Embryonic facial prominence (tissue), 1 donor: ENCODE measurements around the gene SPDYC.
"Not testable (repeated sequence)": the region's sequence is repeated elsewhere in the genome, so short reads cannot be mapped to it uniquely, and the experiment has no call there.

ENCODE experiments used
- DNase-seq: peaks from one replicate; pipeline ENCODE4 v3.0.0-alpha.2; 2016; ENCODE audit errors: extremely low spot score

SPDYC gene

GRCh38 chr11:65169164-65169641, 830 bp upstream of the SPDYC start:
- DNase-seq = no peak

DNA sequence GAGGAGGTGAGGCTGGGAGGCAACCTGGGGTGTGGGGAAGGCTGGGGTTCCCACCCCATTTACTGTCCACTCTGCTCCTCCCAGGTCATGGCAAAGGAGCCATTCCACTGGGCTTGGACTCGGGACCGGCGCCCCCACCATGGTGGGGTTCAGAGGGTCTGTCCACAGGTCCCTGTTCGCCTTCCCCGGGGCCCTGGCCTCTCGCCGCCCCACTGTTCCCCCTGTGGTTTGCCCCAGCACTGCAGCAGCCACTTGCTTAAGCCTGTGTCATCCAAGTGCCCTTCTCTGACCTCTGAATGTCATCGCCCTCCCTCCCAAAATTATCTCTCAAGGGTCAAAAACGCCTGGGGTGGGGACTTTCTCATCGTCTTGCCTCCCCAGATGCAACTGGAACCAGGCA, 2.6 kb downstream of the SPDYC start:
- no peak for DNase-seq

- DNase-seq = not testable (repeated sequence)
Measured at GRCh38 chr11:65174571-65175010, 4.6 kb downstream of the SPDYC start.

DNA sequence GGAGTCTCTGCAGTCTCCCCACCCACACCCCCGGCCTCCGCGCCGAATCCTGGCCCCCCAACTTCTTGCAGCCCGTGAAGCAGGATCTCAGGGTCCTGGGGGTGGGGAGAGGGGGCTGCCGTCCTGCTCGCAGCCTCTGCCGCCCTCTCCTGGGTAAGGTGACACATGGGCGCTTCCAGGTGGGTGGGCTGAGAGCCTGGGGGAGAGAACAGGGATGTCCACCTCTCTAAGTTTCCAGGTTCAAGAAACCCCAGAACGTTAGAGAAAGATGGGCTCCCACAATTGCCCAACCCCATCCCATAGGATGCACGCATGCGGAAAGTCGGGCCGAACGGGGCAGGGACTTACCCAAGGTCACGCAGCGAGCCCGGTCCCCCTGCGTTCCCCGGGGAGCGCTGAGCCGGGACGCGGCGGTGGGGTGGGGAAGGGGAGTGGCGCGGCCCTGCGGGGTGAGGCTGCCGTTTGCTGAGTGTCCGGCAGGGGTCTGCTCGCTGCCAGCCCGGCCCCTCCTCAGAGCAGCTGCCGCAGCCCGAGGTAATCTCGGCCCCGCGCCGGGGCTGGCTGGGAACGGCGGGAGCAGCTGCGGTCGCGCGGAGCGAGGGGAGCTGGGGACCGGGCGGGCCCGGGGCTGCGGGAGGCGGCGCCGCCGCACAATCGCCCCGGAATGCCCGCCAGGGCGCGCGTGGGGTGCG, 11.0 kb downstream of the SPDYC start:
- DNase-seq = peak; percentile 38

GRCh38 chr11:65181569-65182257, 11.7 kb downstream of the SPDYC start, which contains the start of gene CAPN1:
TSS of gene CAPN1 (plus strand) at chr11:65181928. CDS start at chr11:65182702, 774 bp downstream.
- DNase-seq = peak; percentile 51

DNA sequence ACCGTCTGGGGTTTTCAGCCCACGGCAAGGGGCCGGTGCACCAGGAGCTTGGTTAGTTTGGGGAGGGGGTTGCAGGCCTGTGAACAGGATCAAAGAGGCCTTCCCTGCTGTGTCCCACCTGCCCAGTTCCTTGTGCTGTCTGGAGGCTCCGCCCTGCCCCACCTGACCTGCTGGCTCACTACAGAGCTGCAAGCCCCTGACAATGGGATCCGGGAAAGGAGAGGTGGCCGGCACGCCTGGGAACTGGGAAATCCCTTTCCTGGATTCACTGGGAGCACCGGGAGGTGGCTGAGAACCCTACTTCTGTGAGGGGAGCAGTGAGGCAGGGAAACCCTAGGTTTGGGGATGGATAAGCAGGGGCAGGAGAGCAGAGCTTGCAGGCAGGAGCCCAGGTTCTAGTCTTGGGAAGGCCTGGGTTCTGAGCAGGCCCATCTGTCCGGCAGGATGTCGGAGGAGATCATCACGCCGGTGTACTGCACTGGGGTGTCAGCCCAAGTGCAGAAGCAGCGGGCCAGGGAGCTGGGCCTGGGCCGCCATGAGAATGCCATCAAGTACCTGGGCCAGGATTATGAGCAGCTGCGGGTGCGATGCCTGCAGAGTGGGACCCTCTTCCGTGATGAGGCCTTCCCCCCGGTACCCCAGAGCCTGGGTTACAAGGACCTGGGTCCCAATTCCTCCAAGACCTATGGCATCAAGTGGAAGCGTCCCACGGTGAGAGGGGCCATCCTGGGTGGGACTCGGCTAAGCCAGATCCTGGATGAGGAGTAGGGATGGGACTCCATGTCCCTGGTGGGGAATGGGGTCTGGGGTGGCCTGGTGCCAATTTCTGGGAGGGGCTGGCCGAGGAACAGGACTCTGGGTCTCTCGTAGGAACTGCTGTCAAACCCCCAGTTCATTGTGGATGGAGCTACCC, 12.5 kb downstream of the SPDYC start:
- DNase-seq = no peak

- no peak for DNase-seq
Measured at GRCh38 chr11:65183201-65183891, 13.3 kb downstream of the SPDYC start.

DNA sequence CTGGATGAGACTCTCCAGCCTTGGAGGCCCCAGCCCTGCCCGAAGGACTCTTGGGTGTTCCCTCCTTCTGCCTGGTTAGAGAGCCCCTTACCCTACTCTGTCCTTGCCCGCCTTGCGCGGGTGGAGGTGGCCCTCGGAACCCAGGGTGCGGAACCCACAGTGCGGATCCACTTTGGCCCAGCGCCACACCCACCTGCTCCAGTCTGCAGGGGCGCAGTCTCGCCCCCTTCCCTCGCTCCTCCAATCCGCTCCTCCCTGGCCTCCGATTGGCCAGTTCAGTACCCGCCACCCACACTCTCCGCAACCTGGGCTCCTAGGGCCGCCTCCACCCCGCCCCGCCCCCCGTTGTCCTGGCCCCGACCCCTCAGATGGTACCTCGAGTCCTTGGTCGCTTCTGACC, 14.1 kb downstream of the SPDYC start:
- no peak for DNase-seq

- no peak for DNase-seq
Measured at GRCh38 chr11:65185171-65185570, 15.1 kb downstream of the SPDYC start.

DNA sequence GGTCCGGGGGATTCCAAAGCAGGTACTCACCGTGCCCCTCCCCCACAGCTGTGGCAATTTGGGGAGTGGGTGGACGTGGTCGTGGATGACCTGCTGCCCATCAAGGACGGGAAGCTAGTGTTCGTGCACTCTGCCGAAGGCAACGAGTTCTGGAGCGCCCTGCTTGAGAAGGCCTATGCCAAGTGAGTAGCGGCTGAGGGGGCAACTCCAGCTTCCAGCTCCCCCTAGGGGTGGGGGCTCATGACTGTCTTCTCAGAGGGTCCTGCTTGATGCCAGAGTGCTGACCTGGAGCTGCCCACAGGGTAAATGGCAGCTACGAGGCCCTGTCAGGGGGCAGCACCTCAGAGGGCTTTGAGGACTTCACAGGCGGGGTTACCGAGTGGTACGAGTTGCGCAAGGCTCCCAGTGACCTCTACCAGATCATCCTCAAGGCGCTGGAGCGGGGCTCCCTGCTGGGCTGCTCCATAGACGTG, 15.9 kb downstream of the SPDYC start:
- DNase-seq = no peak

DNA sequence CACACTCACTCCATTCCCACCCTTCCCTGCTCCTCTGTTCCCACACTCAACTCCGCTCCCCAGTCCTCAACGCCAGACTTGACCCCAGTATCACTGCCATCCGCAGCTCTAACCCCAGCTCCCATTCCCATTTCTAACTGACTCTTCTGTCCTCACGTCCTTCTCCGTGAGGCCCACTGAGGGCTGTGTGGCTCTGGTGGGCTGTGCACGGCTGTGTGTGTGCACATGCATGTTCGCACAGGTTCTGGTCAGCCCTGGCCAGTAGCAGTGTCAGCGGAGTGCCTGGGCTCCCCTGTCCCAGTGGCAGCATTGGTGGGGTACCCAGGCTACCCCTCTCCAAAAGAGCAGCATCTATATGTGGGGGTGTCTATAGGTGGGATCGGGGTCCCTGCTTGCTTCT, 16.7 kb downstream of the SPDYC start:
- DNase-seq = no peak

- DNase-seq = no peak
Measured at GRCh38 chr11:65187146-65187675, 17.2 kb downstream of the SPDYC start.

GRCh38 chr11:65187971-65188461, 18.0 kb downstream of the SPDYC start:
- DNase-seq = no peak

DNA sequence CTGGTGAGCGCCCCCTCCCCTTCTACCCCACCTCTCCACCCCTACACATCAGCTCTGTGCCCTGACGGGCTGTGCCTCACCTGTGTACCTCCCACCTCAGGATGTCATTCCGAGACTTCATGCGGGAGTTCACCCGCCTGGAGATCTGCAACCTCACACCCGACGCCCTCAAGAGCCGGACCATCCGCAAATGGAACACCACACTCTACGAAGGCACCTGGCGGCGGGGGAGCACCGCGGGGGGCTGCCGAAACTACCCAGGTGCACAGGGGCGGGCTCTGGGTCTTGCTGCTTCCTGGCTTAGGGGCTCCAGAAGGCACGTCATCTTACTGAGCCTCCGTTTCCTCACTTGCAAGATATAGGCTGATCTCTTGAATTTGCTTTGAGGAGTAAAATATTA, 18.5 kb downstream of the SPDYC start:
- no peak for DNase-seq

GRCh38 chr11:65189191-65189590, 19.2 kb downstream of the SPDYC start:
- no peak for DNase-seq

DNA sequence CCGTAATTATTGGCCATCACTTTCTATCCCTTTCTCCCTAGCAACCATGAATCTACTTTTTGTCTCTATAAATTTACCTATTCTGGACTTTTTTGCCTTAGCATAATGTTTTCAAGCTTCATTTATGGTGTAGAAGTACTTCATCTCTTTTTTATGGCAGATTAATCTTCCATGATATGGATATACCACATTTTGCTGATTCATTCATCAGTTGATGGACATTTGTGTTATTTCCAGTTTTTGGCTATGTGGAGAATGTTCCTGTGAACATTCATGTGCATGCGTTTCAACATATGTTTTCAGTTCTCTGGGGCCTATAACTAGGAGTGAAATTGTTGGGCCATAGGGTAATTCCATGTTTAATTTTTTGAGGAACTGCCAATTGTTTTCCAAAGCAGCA, 24.5 kb downstream of the SPDYC start:
- DNase-seq = no peak

- DNase-seq = no peak
Measured at GRCh38 chr11:65204143-65204542, 34.1 kb downstream of the SPDYC start.

DNA sequence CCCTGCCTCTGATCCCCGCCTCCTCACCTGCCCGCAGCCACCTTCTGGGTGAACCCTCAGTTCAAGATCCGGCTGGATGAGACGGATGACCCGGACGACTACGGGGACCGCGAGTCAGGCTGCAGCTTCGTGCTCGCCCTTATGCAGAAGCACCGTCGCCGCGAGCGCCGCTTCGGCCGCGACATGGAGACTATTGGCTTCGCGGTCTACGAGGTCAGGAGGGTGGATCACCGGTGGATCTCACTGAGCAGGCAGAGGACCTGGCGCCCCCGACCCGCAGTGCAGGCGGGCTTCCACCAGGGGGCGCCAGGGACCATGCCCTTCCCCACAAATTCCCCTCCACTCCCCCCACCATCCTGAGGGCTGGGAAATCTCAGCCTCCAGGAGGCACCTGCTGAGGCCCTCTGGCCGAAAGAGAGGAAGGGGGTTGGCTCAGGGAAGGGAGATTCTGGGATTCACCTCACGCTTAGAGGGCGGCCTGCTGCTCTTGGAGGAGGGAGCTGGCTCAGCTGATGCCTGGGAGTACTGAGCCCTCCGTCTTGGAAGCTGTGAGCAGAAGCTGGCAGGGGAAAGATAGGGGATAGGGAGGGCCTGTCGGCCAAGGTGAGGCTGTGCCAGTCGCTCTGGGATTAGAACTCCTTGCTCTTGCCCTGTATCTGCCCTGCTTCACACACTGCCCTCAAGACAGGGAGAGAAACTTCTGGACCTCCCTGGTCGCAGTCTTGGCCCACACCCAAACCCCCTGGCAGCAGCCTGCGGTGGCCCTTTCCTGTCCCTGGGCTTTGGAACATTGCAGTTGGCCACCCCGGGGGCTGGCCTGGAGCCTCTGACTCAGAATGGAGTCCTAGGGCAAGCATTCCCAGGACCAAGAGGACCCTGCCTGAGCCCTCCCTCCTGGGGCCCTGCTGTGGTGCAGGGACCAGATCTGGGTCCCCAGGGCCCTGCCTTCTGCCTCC, 34.9 kb downstream of the SPDYC start:
- DNase-seq = no peak

GRCh38 chr11:65205602-65205967, 35.6 kb downstream of the SPDYC start:
- no peak for DNase-seq

- no peak for DNase-seq
Measured at GRCh38 chr11:65206441-65206841, 36.4 kb downstream of the SPDYC start.
